Choroid plexus epithelial cell (primary cell): ENCODE data around the gene CDC37L1.
"Not testable (repeated sequence)": the region's sequence is repeated elsewhere in the genome, so short reads cannot be mapped to it uniquely, and the experiment has no call there.

ENCODE experiments used
- DNase-seq: peaks from one replicate; pipeline ENCODE4 v3.0.0-alpha.2; 2010; ENCODE audit warnings: low read depth
- H3K4me3 ChIP-seq: 2 replicates; pipeline ENCODE4 v1.5.1; 2011; ENCODE audit warnings: low read depth, mild to moderate bottlenecking, control low read depth, low read length, moderate library complexity
- CTCF ChIP-seq: conservative IDR thresholded peaks from 2 replicates; pipeline ENCODE4 v1.5.1; 2011; ENCODE audit warnings: low read depth, mild to moderate bottlenecking, control low read depth, inconsistent platforms, low read length, moderate library complexity

The CDC37L1 gene

GRCh38 chr9:4746278-4747030 is 67.1 kb downstream of the CDC37L1 start:
- TF ChIP-seq CTCF = no peak
- DNase-seq = no peak
- H3K4me3 ChIP-seq = no peak overlapping the region

- no peak overlapping the region for H3K4me3 ChIP-seq
- TF ChIP-seq CTCF = no peak
- DNase-seq = no peak
These were observed 69.2 kb downstream of the CDC37L1 start for GRCh38 chr9:4748612-4749011.

GRCh38 chr9:4750023-4750673 is 70.8 kb downstream of the CDC37L1 start:
- DNase-seq = peak; percentile 73
- no peak overlapping the region for H3K4me3 ChIP-seq
- peak; percentile 61 for TF ChIP-seq CTCF

GRCh38 chr9:4754530-4754929 is 75.2 kb downstream of the CDC37L1 start:
- not testable (repeated sequence) for H3K4me3 ChIP-seq, DNase-seq

- H3K4me3 ChIP-seq = no peak overlapping the region
- no peak for DNase-seq
- no peak for TF ChIP-seq CTCF
These were observed 75.7 kb downstream of the CDC37L1 start for GRCh38 chr9:4755026-4755609.

- no peak for TF ChIP-seq CTCF
- DNase-seq = no peak
- no peak overlapping the region for H3K4me3 ChIP-seq
These were observed 77.1 kb downstream of the CDC37L1 start for GRCh38 chr9:4756420-4756819.
